OCI-LY3 (cell line): ENCODE measurements around the gene CBL.

Experiments used
- CTCF ChIP-seq: fragments of 200-600, 300-600 bp; sonication (generic); IDR thresholded peaks from 2 replicates; pipeline ENCODE4 v1.5.1; 2014; ENCODE audit warnings: antibody characterized with exemption, low read length, low read depth
- EZH2phosphoT487 ChIP-seq: fragments of 200-600 bp; shearing (Covaris generic); IDR thresholded peaks from 2 replicates; pipeline ENCODE4 v1.6.1; 2018; ENCODE audit warnings: antibody characterized with exemption, mixed run types, low read depth

DNA sequence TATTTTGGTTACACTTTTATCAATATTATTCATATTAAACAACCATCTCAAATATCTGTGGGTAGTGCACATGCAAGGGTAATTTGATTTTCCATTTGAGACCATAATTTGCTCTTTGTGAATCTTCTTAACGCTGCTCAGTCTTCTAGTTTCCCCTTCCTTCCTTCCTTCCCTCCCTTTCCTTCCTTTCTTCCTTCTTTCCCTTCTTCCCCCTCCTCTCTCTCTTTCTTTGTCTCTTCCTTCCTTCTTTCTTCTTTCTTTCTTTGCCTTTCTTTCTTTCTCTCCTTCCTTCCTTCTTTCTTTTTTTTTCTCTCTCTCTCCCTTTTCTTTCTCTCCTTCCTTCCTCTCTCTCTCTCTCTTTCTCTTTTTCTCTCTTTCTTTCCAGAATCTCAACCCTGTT, 124.1 kb downstream of the CBL start:
- TF ChIP-seq CTCF = no peak
- TF ChIP-seq EZH2phosphoT487 = no peak
